HG03342 (cell line): ENCODE results near the gene MORN1.

Experiments
- ATAC-seq: cut with Tn5 transposase; IDR thresholded peaks from one replicate; pipeline ENCODE4 v1.9.1; 2021; ENCODE audit warnings: mild to moderate bottlenecking, moderate library complexity; ENCODE audit not compliant: unreplicated experiment

The MORN1 gene

GRCh38 chr1:2353551-2354438 is 37.6 kb downstream of the MORN1 start:
- no peak for ATAC-seq

DNA sequence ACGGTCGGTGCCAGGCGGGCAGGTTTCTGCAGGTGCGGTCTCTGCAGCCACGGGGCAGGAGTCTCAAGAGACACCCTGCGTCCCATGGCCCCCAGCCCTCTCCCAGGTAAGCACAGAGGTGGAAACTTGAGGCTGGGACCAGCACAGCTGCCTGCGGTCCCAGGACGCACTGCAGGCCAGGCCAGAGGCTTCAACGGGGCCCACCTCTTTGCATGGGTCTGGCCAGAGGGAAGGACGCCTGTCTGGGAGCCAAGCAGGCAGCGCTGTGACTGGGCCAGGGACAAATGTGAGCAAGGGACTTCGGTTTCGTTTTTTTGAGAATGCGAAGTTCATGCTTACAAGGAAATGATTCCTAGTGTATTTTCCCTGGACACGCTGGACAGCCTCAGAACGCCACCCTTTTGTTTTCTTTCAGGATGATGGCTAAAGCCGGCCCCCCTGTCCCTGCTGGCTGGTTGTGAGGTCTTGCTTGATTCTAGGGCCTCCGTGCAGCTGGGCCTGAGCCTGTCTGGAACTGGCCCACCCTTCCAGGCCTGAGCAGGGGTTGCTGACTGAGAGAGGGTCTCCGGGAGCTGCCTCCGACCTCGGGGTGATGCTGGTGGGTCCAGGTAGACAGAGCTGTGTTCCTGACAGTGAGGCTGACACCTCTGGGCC is 38.3 kb downstream of the MORN1 start:
- no peak for ATAC-seq

DNA sequence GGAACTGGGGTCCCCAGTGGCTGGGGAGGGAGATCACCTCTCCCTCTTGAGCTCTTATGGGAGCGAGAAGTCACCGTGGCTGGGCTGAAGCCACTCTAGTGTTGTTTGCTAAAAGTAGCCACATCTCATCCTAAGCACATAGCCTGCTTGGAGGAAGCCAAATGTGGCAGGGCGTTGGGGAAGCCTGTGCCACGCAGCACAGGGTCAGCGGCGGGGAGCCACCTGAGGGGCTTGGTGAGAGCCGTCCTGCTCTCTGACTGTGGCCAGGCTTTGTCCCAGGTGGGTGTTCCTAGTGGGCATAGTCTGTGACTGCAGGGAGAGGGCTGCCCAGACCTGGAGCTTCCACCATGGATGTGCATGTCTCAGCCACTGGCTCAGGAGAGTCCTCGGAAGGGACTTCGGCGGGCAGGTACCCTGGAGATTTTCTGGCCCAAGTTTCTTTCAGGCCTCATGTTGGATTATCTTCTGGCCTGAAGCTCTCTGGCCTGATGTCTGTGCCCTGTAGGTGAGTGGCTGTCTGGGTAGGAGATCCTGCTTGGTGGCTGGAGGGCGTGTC is 38.9 kb downstream of the MORN1 start:
- ATAC-seq: no peak

DNA sequence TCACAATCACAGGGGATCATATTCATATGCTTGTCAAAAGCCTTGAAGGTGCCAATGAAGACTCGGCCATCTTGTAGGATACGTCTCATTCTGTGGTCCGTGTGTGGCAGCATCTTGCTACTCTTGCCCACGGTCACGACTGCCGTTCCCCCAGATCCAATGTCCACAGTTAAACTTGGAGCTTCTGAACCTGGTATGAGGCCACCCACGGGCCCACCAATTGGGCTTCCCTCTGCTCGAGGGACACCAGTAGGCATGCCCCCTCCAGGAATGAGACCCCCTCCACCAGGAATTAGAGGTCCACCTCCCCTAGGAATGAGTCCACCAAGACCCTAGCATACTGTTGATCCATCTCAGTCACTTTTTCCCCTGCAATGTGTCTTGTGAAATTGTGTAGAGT is 39.6 kb downstream of the MORN1 start:
- no peak for ATAC-seq

DNA sequence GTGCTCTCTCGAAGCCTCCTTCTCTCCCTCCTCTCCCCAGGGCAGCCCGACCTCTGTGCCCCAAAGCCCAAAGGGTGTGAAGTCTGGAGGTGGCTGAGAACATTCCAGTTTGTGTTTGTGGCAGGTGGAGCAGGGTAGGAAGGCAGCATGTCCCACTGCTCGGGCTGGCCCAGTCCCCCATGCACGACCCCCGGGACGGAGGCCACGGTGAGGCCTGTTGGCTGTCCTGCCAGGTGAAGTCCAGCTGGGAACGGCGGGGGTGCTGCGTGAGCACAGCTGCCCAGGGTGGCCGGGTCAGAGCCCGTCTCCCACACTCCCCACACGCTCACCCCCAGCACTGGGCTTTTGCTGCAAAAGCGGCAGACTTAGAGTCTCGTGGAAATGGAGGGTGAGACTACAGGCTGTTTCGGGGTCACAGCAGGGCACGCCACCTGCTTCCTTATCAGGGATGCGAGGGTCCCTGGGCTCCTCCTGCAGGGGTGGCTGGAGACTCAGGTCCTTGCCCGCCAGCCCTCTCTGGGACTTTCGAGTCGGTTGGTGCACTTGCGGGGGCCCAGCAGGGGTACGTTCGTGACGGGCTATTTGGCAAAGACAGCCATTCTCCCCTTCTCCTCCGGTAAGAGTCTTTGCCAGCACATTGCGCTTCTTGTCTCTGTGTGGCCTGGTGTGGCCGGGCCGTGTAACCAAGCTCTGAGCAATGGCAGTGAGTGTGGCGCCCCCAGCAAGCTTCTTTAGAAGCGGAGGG is 40.3 kb downstream of the MORN1 start:
- ATAC-seq: no peak

DNA sequence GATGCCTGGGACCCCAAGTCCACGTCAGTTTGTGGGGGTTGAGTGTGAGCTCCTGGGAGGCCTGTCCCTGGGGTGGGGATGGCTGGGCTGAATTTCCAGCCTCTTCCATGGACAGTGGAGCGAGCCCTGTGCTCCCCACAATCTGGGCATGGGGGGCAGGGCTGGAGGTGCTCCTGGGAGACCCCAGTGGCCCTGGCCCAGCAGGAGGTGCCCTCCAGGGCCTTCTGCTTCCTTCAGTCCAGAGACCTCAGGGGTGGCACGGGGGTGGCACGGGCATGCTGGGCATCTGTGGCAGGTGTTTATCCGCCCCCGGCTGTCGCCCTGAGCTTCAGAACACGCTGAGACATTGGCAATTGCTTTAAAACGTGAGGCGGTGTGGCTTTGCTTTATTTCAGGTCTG is 40.9 kb downstream of the MORN1 start:
- ATAC-seq: no peak

GRCh38 chr1:2349806-2350205 is 41.5 kb downstream of the MORN1 start:
- no peak for ATAC-seq

GRCh38 chr1:2348346-2349325 is 42.7 kb downstream of the MORN1 start:
- ATAC-seq: no peak

- ATAC-seq: no peak
Measured at GRCh38 chr1:2347896-2348295, 43.5 kb downstream of the MORN1 start.

DNA sequence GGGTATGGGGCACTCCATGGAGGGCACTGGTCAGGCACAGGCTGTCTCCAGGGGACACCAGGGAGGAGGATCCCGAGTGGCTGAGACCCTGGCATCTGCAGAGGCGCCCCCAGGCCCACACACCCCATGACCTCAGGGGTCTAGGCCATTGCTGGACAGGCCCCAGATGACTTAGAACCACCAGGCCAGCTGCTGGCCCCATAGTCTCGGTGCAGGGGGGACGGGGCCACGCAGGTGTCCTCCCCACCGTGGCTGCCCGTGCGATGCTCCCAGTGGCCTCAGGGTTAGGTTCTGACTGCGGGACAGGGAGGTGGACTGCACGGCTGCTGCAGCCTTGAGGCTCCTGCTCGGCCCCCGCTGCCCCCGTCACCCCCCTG is 44.0 kb downstream of the MORN1 start:
- ATAC-seq: no peak

DNA sequence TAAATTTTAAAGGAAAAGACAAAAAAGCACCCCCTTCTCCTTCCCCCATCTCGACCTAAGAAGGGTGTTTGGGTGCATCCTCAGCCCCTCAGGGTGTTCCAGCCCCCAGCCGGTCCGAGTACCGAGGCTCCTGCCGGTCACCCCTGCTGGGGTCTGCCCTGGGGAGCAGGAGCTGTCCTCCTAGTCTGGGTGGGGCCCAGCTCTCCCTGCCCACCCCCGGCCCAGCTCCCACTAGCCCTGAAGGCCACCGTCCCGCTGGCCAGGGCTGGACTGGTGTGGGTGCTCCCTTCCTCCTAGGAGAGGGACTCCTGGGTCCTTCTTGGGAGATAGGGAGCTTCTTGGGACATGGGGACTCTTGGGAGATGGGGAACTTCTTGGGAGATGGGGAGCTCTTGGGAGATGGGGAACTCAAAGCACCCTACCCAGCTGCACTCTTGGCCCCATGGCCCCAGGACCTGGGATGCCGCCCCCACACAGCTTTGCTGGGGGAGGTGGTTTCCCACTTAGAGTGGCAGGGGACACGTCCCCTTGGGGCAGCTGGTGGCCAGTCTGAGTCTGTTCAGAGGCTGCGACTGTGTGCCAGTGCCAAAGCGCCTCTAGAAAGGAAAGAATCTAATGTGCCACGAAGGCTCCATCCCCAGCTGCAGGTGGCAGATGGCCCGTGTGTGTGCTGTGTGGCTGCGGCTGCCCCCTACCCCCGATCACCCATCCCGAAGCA is 44.5 kb downstream of the MORN1 start:
- no peak for ATAC-seq

- no peak for ATAC-seq
Measured at GRCh38 chr1:2345297-2346075, 45.9 kb downstream of the MORN1 start.

DNA sequence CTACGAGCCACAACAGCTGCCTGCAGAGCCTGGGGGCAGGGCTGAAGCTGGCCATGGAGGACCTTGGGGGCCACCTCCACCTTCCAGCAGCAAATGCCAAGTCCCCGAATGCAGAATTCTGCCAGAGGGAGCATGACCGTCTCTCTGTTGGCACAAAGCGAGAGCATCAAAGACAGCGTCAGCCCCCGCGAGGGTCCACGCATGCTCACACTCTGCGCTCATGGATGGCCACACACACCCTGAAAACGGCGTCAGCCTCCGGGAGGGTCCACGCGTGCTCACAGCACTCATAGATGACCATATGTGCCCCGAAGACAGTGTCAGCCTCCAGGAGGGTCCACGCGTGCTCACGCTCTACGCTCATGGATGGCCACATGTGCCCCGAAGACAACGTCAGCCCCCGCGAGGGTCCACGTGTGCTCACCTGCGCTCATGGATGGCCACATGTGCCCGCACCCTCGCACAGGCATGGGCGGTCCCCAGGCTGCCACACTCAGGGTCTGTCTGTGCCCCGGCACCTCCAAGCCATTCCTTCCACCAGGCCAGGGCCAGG is 46.5 kb downstream of the MORN1 start:
- ATAC-seq: no peak

DNA sequence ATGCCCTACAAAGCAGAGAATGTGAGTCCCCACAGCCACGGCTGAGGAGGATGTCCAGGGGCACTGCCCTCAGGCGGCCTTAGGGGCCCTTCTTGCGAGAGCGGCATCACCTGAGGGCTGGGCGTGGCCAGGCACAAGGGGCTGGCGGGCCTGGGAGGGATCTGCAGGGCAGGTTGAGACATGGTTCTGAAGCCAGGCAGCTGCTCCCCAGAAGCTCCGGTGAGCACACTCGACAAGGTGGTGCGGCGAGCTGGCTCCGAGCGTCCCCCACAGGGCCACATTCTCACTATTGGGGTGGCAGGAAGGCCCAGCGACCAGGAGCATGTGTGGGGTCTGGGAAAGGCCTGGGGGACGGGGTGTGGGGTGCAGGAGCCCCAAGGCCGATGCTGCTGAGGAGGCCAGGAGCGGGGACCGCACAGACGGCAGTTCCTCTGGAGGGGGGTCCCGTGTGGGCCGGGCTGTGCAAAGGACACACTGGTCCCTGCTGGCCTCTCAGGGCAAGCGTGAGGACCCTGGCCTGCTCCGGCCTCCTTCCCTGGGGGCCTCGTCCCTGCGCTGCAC is 47.2 kb downstream of the MORN1 start:
- no peak for ATAC-seq

DNA sequence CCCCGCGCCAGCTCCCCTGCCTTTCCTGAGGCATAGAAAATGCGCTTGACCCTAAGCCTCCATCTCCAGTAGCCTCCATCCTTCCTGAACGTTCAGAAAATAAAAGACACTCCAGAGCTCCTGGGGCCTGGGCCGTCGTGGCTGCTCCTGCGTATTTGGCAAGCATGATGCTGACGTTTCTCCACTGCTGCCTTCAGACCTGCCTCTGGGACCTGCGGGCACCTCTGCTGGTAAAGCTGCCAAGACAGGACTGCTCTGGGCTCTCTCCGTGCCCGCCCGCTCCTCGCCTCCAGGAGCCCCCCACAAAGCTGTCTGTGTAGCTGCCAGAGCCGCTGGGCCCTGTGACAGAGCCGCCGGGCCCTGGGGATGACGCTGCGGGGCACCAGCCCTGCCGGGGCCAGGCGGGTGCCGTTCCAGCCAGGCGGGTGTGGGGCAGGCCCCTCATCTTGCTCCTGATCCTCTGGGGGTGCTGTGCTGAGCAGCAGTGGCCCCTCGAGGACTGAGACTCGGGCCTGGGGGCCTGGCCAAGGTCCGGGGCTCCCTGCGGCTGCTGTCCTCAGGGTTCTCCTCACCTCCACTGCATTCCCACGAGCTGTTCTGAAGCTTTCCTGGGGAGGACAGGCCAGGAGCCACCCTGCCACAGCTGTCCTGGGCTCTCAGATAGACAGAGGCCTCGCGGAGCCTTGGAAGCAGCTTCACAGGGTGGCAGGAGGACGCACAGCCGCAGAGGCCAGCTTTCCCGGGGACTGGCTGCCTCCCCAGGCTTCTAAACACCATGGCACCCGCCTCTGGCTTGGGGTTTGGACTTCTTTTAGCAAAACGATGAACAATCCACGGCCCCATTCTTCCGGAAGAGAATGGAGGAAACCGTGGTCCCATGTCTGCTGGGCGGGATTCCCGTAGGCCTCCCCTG is 48.1 kb downstream of the MORN1 start:
- no peak for ATAC-seq

DNA sequence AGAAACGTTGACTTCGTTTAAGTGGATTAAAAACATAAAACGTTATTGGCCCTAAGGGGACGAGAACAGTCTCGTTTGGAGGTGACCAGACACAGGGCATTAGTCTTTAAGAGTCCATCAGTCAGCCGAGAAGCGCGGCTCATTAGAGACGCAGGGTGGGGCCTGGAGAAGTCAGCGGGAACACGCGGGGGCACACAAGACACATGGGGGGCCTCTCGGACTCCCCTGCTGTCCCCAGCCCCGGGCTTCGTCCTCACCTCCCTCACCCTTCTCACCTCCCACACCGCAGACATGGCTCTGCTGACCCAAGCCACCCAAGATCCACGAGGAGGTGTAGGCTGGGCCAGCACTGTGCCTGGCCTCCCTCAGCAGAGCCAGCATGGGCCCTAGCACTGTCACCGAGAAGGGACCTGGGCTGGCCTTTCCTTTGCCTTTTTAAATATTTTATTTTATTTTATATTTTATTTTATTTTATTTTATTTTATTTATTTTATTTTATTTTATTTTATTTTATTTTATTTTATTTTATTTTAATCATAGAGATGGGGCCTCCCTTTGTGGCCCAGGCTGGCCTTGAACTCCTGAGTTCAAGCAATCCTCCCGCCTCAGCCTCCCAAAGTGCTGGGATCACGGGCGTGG is 48.9 kb downstream of the MORN1 start:
- ATAC-seq: no peak
